ENCODE results near the gene KIAA0753.

DNA sequence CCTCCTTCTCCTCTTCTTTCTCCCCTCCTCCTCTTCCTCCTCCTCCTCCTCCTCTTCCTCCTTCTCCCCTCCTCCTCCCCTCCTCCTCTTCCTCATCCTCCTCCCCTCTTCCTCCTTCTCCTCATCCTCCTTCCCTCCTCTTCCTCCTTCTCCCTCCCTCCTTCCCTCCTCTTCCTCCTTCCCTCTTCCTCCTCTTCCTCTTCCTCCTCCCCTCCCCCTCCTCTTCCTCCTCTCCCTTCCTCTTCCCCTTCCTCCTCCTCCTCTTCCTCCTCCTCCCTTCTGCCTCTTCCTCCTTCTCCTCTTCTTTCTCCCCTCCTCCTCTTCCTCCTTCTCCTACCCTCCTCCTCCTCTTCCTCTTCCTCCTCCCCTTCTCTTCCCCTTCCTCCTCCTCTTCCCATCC is 79.1 kb downstream of the KIAA0753 start:
- TF ChIP-seq CTCF (IDR thresholded peaks at IDR 0.05), result no peak
- TF ChIP-seq POLR2A (IDR thresholded peaks at IDR 0.05), result no peak

Measured in lower leg skin (tissue), 3 donors.